Mammary epithelial cell (primary cell): ENCODE results near the gene EEF1G.
"Not testable (repeated sequence)": the region's sequence is repeated elsewhere in the genome, so short reads cannot be mapped to it uniquely, and the experiment has no call there.

Experiments used
- EZH2 ChIP-seq: IDR thresholded peaks from 2 replicates; pipeline ENCODE4 v1.6.1; 2012; ENCODE audit warnings: low read length, inconsistent platforms, borderline replicate concordance
- TF ChIP-seq, protein P1 (sequence below), 2 donors: IDR thresholded peaks in 1 of 2; conservative IDR thresholded peaks in 1 of 2; 2 replicates each; pipeline ENCODE4 v1.5.1; 2011 to 2012; ENCODE audit warnings: inconsistent platforms in 2 of 2, low read length in 2 of 2, mild to moderate bottlenecking in 2 of 2, control low read depth in 1 of 2, low read depth in 1 of 2; ENCODE audit not compliant: insufficient read depth in 1 of 2; ENCODE audit errors: extremely low read depth in 1 of 2

DNA sequence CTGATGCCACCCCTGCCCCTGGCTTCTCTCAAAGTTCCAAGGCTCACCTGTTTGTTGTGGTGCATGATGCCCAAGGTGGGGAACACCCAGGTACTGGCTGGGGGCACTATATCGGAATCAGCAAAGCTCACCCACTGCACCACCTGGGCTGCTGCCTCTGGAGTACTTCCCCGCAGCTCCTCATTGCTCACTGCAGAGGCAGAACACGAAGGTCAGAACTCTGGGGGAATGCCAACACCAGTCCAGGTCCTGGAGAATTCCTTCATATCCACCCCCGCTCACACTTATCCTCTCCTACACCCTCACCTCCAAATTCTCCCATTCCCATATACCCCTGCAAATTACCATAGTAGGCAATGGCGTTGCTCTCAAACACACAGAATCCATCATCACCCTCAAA lies 2.2 kb downstream of the EEF1G start:
- TF ChIP-seq, protein P1, sequence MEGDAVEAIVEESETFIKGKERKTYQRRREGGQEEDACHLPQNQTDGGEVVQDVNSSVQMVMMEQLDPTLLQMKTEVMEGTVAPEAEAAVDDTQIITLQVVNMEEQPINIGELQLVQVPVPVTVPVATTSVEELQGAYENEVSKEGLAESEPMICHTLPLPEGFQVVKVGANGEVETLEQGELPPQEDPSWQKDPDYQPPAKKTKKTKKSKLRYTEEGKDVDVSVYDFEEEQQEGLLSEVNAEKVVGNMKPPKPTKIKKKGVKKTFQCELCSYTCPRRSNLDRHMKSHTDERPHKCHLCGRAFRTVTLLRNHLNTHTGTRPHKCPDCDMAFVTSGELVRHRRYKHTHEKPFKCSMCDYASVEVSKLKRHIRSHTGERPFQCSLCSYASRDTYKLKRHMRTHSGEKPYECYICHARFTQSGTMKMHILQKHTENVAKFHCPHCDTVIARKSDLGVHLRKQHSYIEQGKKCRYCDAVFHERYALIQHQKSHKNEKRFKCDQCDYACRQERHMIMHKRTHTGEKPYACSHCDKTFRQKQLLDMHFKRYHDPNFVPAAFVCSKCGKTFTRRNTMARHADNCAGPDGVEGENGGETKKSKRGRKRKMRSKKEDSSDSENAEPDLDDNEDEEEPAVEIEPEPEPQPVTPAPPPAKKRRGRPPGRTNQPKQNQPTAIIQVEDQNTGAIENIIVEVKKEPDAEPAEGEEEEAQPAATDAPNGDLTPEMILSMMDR (conservative IDR thresholded peaks at IDR 0.05 in 1 of 2, IDR thresholded peaks at IDR 0.05 in 1 of 2; ENCODE audit: extremely low read depth in 1 of 2, insufficient read depth in 1 of 2, low read depth in 1 of 2, low read length in 2 of 2), result not testable (repeated sequence)
- not testable (repeated sequence) for TF ChIP-seq EZH2
